ENCODE measurements around the gene NLRP9.

Gene NLRP9

GRCh38 chr19:55703790-55704215 lies 34.4 kb downstream of the NLRP9 start:
- DNase-seq: peak; percentile 12

- no peak for DNase-seq
These were observed 36.0 kb downstream of the NLRP9 start for GRCh38 chr19:55702131-55702627.

GRCh38 chr19:55700813-55701212 lies 37.4 kb downstream of the NLRP9 start:
- DNase-seq: no peak

- no peak for DNase-seq
These were observed 39.0 kb downstream of the NLRP9 start for GRCh38 chr19:55699221-55699620.

- DNase-seq: no peak
These were observed 39.9 kb downstream of the NLRP9 start for GRCh38 chr19:55698256-55698655.

GRCh38 chr19:55697698-55698097 lies 40.5 kb downstream of the NLRP9 start:
- no peak for DNase-seq

GRCh38 chr19:55697069-55697440 lies 41.1 kb downstream of the NLRP9 start:
- DNase-seq: no peak

- no peak for DNase-seq
These were observed 41.7 kb downstream of the NLRP9 start for GRCh38 chr19:55696301-55697068.

- DNase-seq: no peak
These were observed 42.5 kb downstream of the NLRP9 start for GRCh38 chr19:55695511-55696290.

GRCh38 chr19:55694656-55695491 lies 43.3 kb downstream of the NLRP9 start:
- DNase-seq: no peak

GRCh38 chr19:55694241-55694655 lies 44.0 kb downstream of the NLRP9 start:
- no peak for DNase-seq

- DNase-seq: no peak
These were observed 44.7 kb downstream of the NLRP9 start for GRCh38 chr19:55693336-55693974.

GRCh38 chr19:55692681-55693081 lies 45.5 kb downstream of the NLRP9 start:
- no peak for DNase-seq

- no peak for DNase-seq
These were observed 46.4 kb downstream of the NLRP9 start for GRCh38 chr19:55691561-55692481.

- DNase-seq: no peak
These were observed 47.2 kb downstream of the NLRP9 start for GRCh38 chr19:55690769-55691545.

GRCh38 chr19:55690109-55690768 lies 48.0 kb downstream of the NLRP9 start:
- no peak for DNase-seq

- DNase-seq: no peak
These were observed 48.6 kb downstream of the NLRP9 start for GRCh38 chr19:55689411-55690108.

- no peak for DNase-seq
These were observed 49.6 kb downstream of the NLRP9 start for GRCh38 chr19:55688422-55689218.

Measured in activated effector memory CD4-positive, alpha-beta T cell treated with Interleukin-2 at 50 U/mL for 16 hours (primary cell).